HepG2 (cell line): Measurements from ENCODE around the gene NSFL1C. TPM values are rescaled to one million over a fixed set of nuclear protein-coding genes. Genes with fewer than 3 reads are reported as not detected.

Source experiments
- ATAC-seq: fragments of 200-7000 bp; cut with Tn5 transposase; 3 replicates; pipeline ENCODE4 v1.9.1; 2020; ENCODE audit warnings: mild to moderate bottlenecking, moderate library complexity
- BruUV-seq: library from RNA; stranded (reverse); fragments of 400-500 nt; replicated peaks from 2 replicates; lab custom pipeline; 2021; lab: Mats Ljungman, UMichigan
- CTCF ChIA-PET: fragments of 300-600 bp; formaldehyde crosslinking; extraction: SDS; loops from one replicate; lab custom pipeline; 2021; ENCODE audit warnings: low total read pairs, inconsistent platforms, low intra/inter-chr PET ratio; lab: Yijun Ruan, JAX
- POLR2A ChIA-PET: fragments of 350-600 bp; sonication (Branson Sonifier 250); formaldehyde crosslinking; loops from one replicate; lab custom pipeline; 2020; ENCODE audit warnings: antibody characterized with exemption, inconsistent platforms; lab: Yijun Ruan, JAX
- DNase-seq: peaks from one replicate; pipeline ENCODE4 v3.0.0-alpha.2; 2015; ENCODE audit warnings: low spot score
- FAIRE-seq: peaks from 3 replicates; lab custom pipeline; 2011; peaks lifted over from hg19 to GRCh38; lab: Jason Lieb, UNC
- H2AFZ ChIP-seq: one replicate; pipeline ENCODE4 v1.6.1; 2011; ENCODE audit warnings: low read length, inconsistent platforms
- H3K27ac ChIP-seq: fragments of 300-600 bp; 3 replicates; pipeline ENCODE4 v1.8.0; 2011; ENCODE audit warnings: mixed run types, mild to moderate bottlenecking, mixed read lengths, low read length, inconsistent platforms; ENCODE audit not compliant: insufficient read depth; ENCODE audit errors: extremely low read length
- H3K27me3 ChIP-seq, 2 experiments: fragments of 200-600 bp in 1 of 2; 2 replicates in 1 of 2; 3 replicates in 1 of 2; pipeline versions ENCODE4 v1.6.0 to v1.8.0; 2011; ENCODE audit warnings: low read length in 2 of 2, mild to moderate bottlenecking in 2 of 2, moderate library complexity in 2 of 2, inconsistent platforms in 1 of 2; ENCODE audit not compliant: insufficient read depth in 2 of 2, control insufficient read depth in 1 of 2
- H3K36me3 ChIP-seq, 2 experiments: fragments of 200-600 bp in 1 of 2; replicated peaks in 1 of 2; 2 replicates in 1 of 2; 3 replicates in 1 of 2; pipeline versions ENCODE4 v1.5.1 to v1.8.0; 2011; ENCODE audit warnings: low read length in 2 of 2, inconsistent platforms in 1 of 2; ENCODE audit not compliant: insufficient read depth in 2 of 2, control insufficient read depth in 1 of 2
- H3K4me1 ChIP-seq: 2 replicates; pipeline ENCODE4 v1.5.1; 2012; ENCODE audit warnings: low read length, inconsistent platforms; ENCODE audit not compliant: insufficient read depth
- H3K4me2 ChIP-seq: 2 replicates; pipeline ENCODE4 v1.6.0; 2011; ENCODE audit warnings: low read depth, low read length, inconsistent platforms
- H3K4me3 ChIP-seq, 3 experiments: fragments of 200-600 bp in 1 of 3; sonication (generic), shearing (Covaris generic) in 1 of 3; replicated peaks in 1 of 3; 2 replicates each; pipeline ENCODE4 v1.5.1; 2011 to 2016; ENCODE audit warnings: low read length in 3 of 3, inconsistent platforms in 2 of 3, low read depth in 2 of 3, mild to moderate bottlenecking in 2 of 3, control low read depth in 1 of 3, mixed read lengths in 1 of 3; ENCODE audit not compliant: insufficient read depth in 1 of 3
- H3K79me2 ChIP-seq: one replicate; pipeline ENCODE4 v1.6.1; 2011; ENCODE audit warnings: low read length, inconsistent platforms; ENCODE audit not compliant: insufficient read depth
- H3K9ac ChIP-seq: 2 replicates; pipeline ENCODE4 v1.6.0; 2011; ENCODE audit warnings: mild to moderate bottlenecking, low read depth, low read length, inconsistent platforms; ENCODE audit not compliant: insufficient read depth
- H3K9me3 ChIP-seq: 2 replicates; pipeline ENCODE4 v1.5.1; 2012; ENCODE audit warnings: mild to moderate bottlenecking, low read length
- H4K20me1 ChIP-seq: 2 replicates; pipeline ENCODE4 v1.6.0; 2011; ENCODE audit warnings: inconsistent platforms, mild to moderate bottlenecking, low read length, moderate library complexity; ENCODE audit not compliant: insufficient read depth
- ARNTL ChIP-seq: sonication (generic); formaldehyde crosslinking; IDR thresholded peaks from 2 replicates; pipeline ENCODE4 v1.4.0; 2020; ENCODE audit warnings: mild to moderate bottlenecking, missing genetic modification reagents
- CTCF ChIP-seq: sonication (generic); formaldehyde crosslinking; IDR thresholded peaks from 2 replicates; pipeline ENCODE4 v1.5.0; 2020; ENCODE audit warnings: mild to moderate bottlenecking, missing genetic modification reagents, moderate library complexity
- RAD21 ChIP-seq: fragments of 450-650 bp; formaldehyde crosslinking; IDR thresholded peaks from 2 replicates; pipeline ENCODE4 v1.5.0; 2020; ENCODE audit warnings: mild to moderate bottlenecking
- SAP130 ChIP-seq: IDR thresholded peaks from 2 replicates; pipeline ENCODE4 v1.6.1; 2016; ENCODE audit warnings: low read depth
- SMC3 ChIP-seq: IDR thresholded peaks from 2 replicates; pipeline ENCODE4 v1.6.1; 2011; ENCODE audit warnings: low read length, improper control_type of control experiment
- STAG1 ChIP-seq: sonication (generic); formaldehyde crosslinking; IDR thresholded peaks from 2 replicates; pipeline ENCODE4 v1.4.0; 2020; ENCODE audit warnings: missing genetic modification reagents
- TFAP4 ChIP-seq: sonication (generic); IDR thresholded peaks from 2 replicates; pipeline ENCODE4 v1.6.1; 2016; ENCODE audit warnings: low read depth, borderline replicate concordance
- ZNF138 ChIP-seq: sonication (generic); formaldehyde crosslinking; IDR thresholded peaks from 2 replicates; pipeline ENCODE4 v1.5.0; 2020; ENCODE audit warnings: mild to moderate bottlenecking, low read depth, missing genetic modification reagents
- ZNF18 ChIP-seq: sonication (generic); formaldehyde crosslinking; IDR thresholded peaks from 2 replicates; pipeline ENCODE4 v1.8.0; 2022; ENCODE audit warnings: mild to moderate bottlenecking, missing genetic modification reagents; ENCODE audit not compliant: insufficient replicate concordance
- WGBS: methylation state at CpG from one replicate; pipeline ENCODE4 v1.1.6; 2017; ENCODE audit warnings: low lambda C conversion rate; 5-methylcytosine and 5-hydroxymethylcytosine counted together
- in situ Hi-C: cut with HindIII; loops from 2 replicates; pipeline ENCODE4 v1.10.0; 2017; ENCODE audit warnings: low pct_unique_long_range_greater_than_20kb; ENCODE audit not compliant: extremely low pct_ligation_motif_present
- intact Hi-C: fragments of 100-400 bp; cut with micrococcal nuclease; formaldehyde crosslinking; loops from one replicate; pipeline ENCODE4 v1.10.0; 2022; ENCODE audit not compliant: unreplicated experiment
- polyA plus RNA-seq, 8 experiments: library from polyadenylated mRNA; depleted of rRNA in 3 of 8; stranded (reverse) in 7 of 8; unstranded in 1 of 8; fragments of >200 nt; fragmentation: Illumina TruSeq in 4 of 8; extraction: Trizol in 4 of 8; gene quantifications; 2 replicates each; pipeline versions ENCODE4 v1.2.1 to v1.2.3, GENCODE V29; 2011 to 2016; ENCODE audit warnings: low read depth in 4 of 8, missing spikeins in 1 of 8, mixed read lengths in 1 of 8; ENCODE audit not compliant: insufficient read depth in 1 of 8
- total RNA-seq, 5 experiments: library from RNA; depleted of rRNA; stranded (reverse); fragments of >200 nt; fragmentation: Illumina TruSeq; extraction: Trizol; gene quantifications; 2 replicates each; pipeline ENCODE4 v1.2.3, GENCODE V29; 2016; ENCODE audit warnings: low read depth in 1 of 5

NSFL1C gene
- total and polyA plus RNA-seq, 2 of the 13 experiments (the other 11 are each of a cell fraction or from before 2014, with no cell fraction given) = 22.9 to 62.7 TPM

GRCh38 chr20:1513801-1514200 lies 47.2 kb upstream of the NSFL1C start (continued):
- TF ChIP-seq ARNTL (CRISPR knock-in tag) = no peak
- TF ChIP-seq ZNF138 (CRISPR knock-in tag) = no peak

GRCh38 chr20:1509237-1509636 lies 42.6 kb upstream of the NSFL1C start:
- no peaks in the 10 kb centered on the region for H3K9me3 ChIP-seq
- 2% methylated on average over 9 of the region's 9 CpGs for WGBS
- ChIA-PET CTCF (no interaction called here), POLR2A (no interaction called here)
- intact Hi-C loops = loop anchor here (1.0 kb wide), 2 partner anchors 127 to 268 kb away; no protein-coding TSS in a partner anchor
- 0 out of 2 replicates have a peak, but pooled peaks have one; percentile 16 for TF ChIP-seq SAP130 (CRISPR knock-in tag)
- peak; percentile 69 for TF ChIP-seq SMC3
- TF ChIP-seq CTCF = peak; percentile 69
- no peak for TF ChIP-seq ZNF18
- no peak for TF ChIP-seq TFAP4
- TF ChIP-seq RAD21 (CRISPR knock-in tag) = peak; percentile 50; the same call in 1 of the 2 replicates
- peak; percentile 61 for TF ChIP-seq STAG1
- in situ Hi-C loops = no loop called here
- H3K27ac ChIP-seq = no peak overlapping the region
- H3K4me2 ChIP-seq = no peak overlapping the region
- no peaks in the 10 kb centered on the region for H3K36me3 ChIP-seq
- FAIRE-seq (peak; percentile 82), ATAC-seq (peak; percentile 95), DNase-seq (peak; percentile 25)
- BruUV-seq = no TSS peak
- H3K4me1 ChIP-seq = no peaks in the 10 kb centered on the region
- no peak overlapping the region for H2AFZ ChIP-seq
- no peaks in the 10 kb centered on the region for H4K20me1 ChIP-seq
- H3K79me2 ChIP-seq = no peaks in the 10 kb centered on the region
- H3K9ac ChIP-seq = no peak overlapping the region
- H3K27me3 ChIP-seq = peaks cover 0 to 3% of the 10 kb centered on the region in 2 experiments; a peak in 3 of 5 replicates
- no peak overlapping the region for H3K4me3 ChIP-seq
